Type B pancreatic cell (in vitro differentiated cells): ENCODE results near the gene RALGPS1. TPM values are rescaled to one million over a fixed set of nuclear protein-coding genes. Genes with fewer than 3 reads are reported as not detected.

Source experiments
- DNase-seq: peaks from one replicate; pipeline ENCODE4 v3.0.0; 2021; ENCODE audit warnings: mixed read lengths; ENCODE audit not compliant: unreplicated experiment; ENCODE audit errors: extremely low spot score
- H3K27ac Mint-ChIP-seq: 2 replicates; pipeline ENCODE4 v1.8.0; 2021; ENCODE audit warnings: mild to moderate bottlenecking, mixed read lengths
- H3K27me3 Mint-ChIP-seq: 2 replicates; pipeline ENCODE4 v1.8.0; 2021; ENCODE audit warnings: mixed read lengths
- H3K36me3 Mint-ChIP-seq: 2 replicates; pipeline ENCODE4 v1.8.0; 2021; ENCODE audit warnings: mixed read lengths
- H3K4me1 Mint-ChIP-seq: one replicate; pipeline ENCODE4 v1.8.0; 2021; ENCODE audit warnings: mixed read lengths; ENCODE audit not compliant: unreplicated experiment
- H3K4me3 Mint-ChIP-seq: 2 replicates; pipeline ENCODE4 v1.8.0; 2021; ENCODE audit warnings: mild to moderate bottlenecking, mixed read lengths
- H3K9me3 Mint-ChIP-seq: 2 replicates; pipeline ENCODE4 v1.8.0; 2021; ENCODE audit warnings: mixed read lengths
- total RNA-seq: library from RNA; stranded (reverse); gene quantifications from 2 replicates; pipeline ENCODE4 v1.2.1, GENCODE V29; 2021; ENCODE audit warnings: low replicate concordance
- TF ChIP-seq, protein P1 (sequence below): fragments of 200-600 bp; sonication (generic); conservative IDR thresholded peaks from 2 replicates; pipeline ENCODE4 v1.5.0; 2021; ENCODE audit warnings: antibody characterized with exemption, mild to moderate bottlenecking

The RALGPS1 gene
- total RNA-seq, 1 donor from 2014 or later: 16.7 TPM

DNA sequence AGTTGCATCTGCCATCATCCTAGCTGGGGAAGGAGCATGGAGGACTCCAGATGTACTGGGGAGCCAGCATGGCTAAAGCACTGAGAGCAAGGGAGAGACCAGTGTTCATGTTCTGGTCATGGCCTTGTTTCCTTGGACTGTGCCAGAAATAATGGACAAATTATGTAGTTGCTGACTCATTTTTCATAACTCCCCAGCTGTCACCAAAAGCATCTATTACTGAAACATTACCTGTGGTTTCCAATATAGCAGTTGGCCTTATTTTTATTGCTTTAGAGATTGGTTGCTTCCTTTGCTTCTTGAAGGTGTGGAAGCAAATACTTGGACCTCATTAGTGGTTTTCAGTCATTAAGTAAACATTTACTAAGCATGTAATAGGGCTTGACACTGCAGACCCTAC lies 11.3 kb downstream of the RALGPS1 start:
- H3K27me3 Mint-ChIP-seq: no peaks in the 10 kb centered on the region
- DNase-seq: no peak
- no peaks in the 10 kb centered on the region for H3K9me3 Mint-ChIP-seq
- H3K4me3 Mint-ChIP-seq: no peak overlapping the region
- no peaks in the 10 kb centered on the region for H3K36me3 Mint-ChIP-seq
- H3K4me1 Mint-ChIP-seq: no peaks in the 10 kb centered on the region
- no peak overlapping the region for H3K27ac Mint-ChIP-seq
- TF ChIP-seq, protein P1, sequence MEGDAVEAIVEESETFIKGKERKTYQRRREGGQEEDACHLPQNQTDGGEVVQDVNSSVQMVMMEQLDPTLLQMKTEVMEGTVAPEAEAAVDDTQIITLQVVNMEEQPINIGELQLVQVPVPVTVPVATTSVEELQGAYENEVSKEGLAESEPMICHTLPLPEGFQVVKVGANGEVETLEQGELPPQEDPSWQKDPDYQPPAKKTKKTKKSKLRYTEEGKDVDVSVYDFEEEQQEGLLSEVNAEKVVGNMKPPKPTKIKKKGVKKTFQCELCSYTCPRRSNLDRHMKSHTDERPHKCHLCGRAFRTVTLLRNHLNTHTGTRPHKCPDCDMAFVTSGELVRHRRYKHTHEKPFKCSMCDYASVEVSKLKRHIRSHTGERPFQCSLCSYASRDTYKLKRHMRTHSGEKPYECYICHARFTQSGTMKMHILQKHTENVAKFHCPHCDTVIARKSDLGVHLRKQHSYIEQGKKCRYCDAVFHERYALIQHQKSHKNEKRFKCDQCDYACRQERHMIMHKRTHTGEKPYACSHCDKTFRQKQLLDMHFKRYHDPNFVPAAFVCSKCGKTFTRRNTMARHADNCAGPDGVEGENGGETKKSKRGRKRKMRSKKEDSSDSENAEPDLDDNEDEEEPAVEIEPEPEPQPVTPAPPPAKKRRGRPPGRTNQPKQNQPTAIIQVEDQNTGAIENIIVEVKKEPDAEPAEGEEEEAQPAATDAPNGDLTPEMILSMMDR: no peak

DNA sequence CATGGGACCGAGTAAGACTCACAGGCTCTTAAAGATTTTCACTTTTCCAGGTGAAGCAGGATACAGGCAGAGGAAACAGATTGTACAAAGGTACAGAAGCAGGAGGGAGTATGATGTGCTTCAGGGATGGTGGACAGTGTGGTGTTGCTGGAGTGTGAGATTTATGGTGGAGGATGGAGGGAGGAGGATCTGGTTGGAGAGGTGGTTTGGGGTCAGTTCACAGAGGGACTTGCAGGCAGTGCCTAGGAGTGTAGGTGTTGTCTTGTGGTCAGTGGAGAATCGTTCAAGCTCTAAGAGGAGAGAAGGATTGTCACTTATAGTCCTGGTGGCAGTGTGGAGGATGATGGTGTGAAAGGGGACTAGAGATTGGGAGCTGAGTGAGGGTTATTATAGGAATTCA lies 11.8 kb downstream of the RALGPS1 start:
- H3K4me3 Mint-ChIP-seq: no peak overlapping the region
- H3K27me3 Mint-ChIP-seq: no peaks in the 10 kb centered on the region
- no peak overlapping the region for H3K27ac Mint-ChIP-seq
- peaks cover 2% of the 10 kb centered on the region for H3K36me3 Mint-ChIP-seq
- H3K4me1 Mint-ChIP-seq: no peaks in the 10 kb centered on the region
- no peaks in the 10 kb centered on the region for H3K9me3 Mint-ChIP-seq
- no peak for DNase-seq
- TF ChIP-seq, protein P1: no peak

DNA sequence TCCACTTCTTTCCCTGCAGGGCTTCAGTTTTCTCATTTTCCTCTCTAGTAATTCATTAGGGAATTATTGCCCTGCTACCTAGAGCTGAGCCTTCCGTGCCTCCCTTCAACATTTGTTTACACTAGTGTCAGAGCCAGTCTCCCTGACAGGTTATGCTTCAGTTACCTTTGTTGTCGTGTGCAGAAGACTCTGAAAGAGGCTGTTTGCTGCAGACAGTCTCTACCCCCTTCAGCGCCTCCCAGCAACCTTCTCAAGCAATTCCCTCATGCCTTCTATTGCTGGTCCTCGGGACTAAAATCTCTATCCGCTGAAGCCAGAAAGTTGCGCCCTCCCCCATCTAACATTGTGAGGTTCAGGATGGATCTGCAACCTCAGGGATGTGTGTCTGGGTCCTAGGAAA lies 12.8 kb downstream of the RALGPS1 start:
- no peak for DNase-seq
- no peaks in the 10 kb centered on the region for H3K4me1 Mint-ChIP-seq

DNA sequence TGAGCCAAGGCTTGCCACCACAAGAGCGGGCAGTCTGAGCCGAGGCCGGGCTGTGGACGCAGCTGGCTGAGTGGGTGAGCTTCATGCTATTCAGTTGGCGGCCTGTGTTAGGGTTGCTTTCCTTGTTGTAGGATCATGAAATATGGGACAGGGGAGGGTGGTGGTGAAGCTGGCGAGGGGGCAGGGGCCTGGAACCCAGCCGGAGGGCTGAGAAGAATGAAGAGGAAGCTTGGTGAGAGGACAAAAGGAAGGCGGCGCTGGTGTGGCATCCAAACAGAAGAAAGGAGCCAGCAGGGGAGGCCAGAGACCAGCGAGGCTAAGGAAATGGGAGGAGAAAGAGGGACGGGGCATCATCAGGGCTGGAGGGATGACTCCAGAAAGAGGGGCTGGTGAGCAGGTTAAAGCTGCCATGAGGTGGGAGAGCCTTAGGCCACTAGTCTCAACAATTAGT lies 18.3 kb downstream of the RALGPS1 start:
- no peak overlapping the region for H3K27ac Mint-ChIP-seq
- no peak overlapping the region for H3K4me3 Mint-ChIP-seq
- TF ChIP-seq, protein P1: no peak
- no peaks in the 10 kb centered on the region for H3K9me3 Mint-ChIP-seq
- H3K4me1 Mint-ChIP-seq: no peaks in the 10 kb centered on the region
- H3K27me3 Mint-ChIP-seq: no peaks in the 10 kb centered on the region
- peaks cover 3% of the 10 kb centered on the region for H3K36me3 Mint-ChIP-seq
- no peak for DNase-seq

More for the DNA sequence above, 12.8 kb downstream of the RALGPS1 start:
- Mint-ChIP-seq H3K36me3 (peaks cover 3% of the 10 kb centered on the region), H3K4me3 (no peak overlapping the region), H3K27ac (no peak overlapping the region), H3K9me3 (no peaks in the 10 kb centered on the region), H3K27me3 (no peaks in the 10 kb centered on the region)
- TF ChIP-seq, protein P1: no peak

DNA sequence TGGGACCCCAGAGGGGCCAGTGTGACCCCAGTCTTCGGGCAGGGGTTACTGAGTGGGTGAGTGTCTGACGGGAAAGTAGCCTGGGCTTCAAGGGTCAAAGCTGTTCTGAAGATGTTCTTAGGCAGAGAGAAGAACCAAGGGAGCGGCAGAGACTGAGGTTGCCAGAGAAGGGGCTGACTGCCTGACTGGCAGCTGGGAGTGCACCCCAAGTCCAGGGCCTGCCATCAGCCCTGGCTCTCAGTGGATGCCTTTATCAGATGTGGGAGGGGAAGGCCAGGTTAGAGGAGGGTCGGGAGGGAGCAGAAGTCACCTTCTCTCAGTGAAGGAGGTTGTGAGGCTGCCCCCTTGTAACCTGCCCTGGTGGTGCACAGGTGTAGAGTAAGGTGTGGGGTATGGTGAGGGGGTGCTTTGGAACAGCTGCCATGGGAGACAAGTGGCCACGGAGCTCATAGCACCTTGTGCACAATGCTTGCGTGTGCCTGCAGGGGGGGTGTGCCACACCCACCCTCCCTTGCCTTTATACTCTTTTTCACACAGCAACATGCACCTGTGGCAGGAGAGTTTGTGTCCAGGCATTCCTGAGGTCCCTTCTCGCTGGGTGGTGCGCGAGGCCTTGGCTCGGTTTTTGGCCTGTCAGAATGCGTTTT lies 18.9 kb downstream of the RALGPS1 start:
- no peak for DNase-seq
- H3K27me3 Mint-ChIP-seq: no peaks in the 10 kb centered on the region
- peaks cover 3% of the 10 kb centered on the region for H3K36me3 Mint-ChIP-seq
- H3K27ac Mint-ChIP-seq: no peak overlapping the region
- H3K4me1 Mint-ChIP-seq: peaks cover 3% of the 10 kb centered on the region
- TF ChIP-seq, protein P1: no peak
- no peaks in the 10 kb centered on the region for H3K9me3 Mint-ChIP-seq
- H3K4me3 Mint-ChIP-seq: no peak overlapping the region

DNA sequence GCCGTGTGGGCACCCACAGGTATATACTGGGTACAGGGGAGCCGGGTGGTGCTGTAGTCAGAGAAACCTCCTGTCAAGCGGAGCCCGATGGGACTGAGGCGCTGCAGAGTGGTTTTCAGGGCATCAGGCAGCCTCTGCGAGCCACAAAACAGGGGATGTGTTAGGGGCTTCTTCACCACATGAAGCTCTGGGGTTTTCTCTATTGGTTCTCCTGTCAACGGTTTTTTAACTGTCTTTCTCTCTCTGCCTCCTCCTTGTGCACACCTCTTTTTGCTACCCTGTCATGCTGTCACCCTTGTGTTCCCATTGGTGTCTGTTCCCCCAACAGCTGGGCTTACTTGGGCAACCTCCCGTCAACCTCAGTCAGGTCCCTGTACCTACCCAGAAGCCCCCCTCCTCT lies 19.9 kb downstream of the RALGPS1 start:
- no peak overlapping the region for H3K4me3 Mint-ChIP-seq
- DNase-seq: no peak
- TF ChIP-seq, protein P1: no peak
- H3K27ac Mint-ChIP-seq: no peak overlapping the region
- peaks cover 3% of the 10 kb centered on the region for H3K36me3 Mint-ChIP-seq
- H3K4me1 Mint-ChIP-seq: peaks cover 5% of the 10 kb centered on the region
- H3K9me3 Mint-ChIP-seq: no peaks in the 10 kb centered on the region
- no peaks in the 10 kb centered on the region for H3K27me3 Mint-ChIP-seq
